Measurements from ENCODE around the gene MEIS1.

Gene MEIS1

GRCh38 chr2:66509326-66509811, 74.4 kb downstream of the MEIS1 start:
- Histone ChIP-seq H3K9me3 (ENCODE audit: control insufficient read depth, insufficient read depth, low read length) (no peaks in the 10 kb centered on the region), H3K27ac (ENCODE audit: low read length) (no peak overlapping the region), H3K4me1 (ENCODE audit: control insufficient read depth, insufficient read depth, low read length) (peaks cover 9% of the 10 kb centered on the region; the same call in 1 of the 2 replicates), H3K4me3 (ENCODE audit: low read length) (no peak overlapping the region), H3K27me3 (ENCODE audit: control insufficient read depth, insufficient read depth, low read length) (no peaks in the 10 kb centered on the region), H3K36me3 (ENCODE audit: control insufficient read depth, insufficient read depth, low read length) (no peaks in the 10 kb centered on the region)
- no peak for DNase-seq (ENCODE audit: low read depth, low spot score)
- WGBS (ENCODE audit: insufficient coverage, insufficient read length): no CpG with 5 or more reads among the region's 1 CpG

GRCh38 chr2:66512626-66513025, 77.7 kb downstream of the MEIS1 start:
- Histone ChIP-seq H3K4me1 (ENCODE audit: control insufficient read depth, insufficient read depth, low read length) (peaks cover 11% of the 10 kb centered on the region; the same call in 1 of the 2 replicates), H3K27me3 (ENCODE audit: control insufficient read depth, insufficient read depth, low read length) (no peaks in the 10 kb centered on the region), H3K4me3 (ENCODE audit: low read length) (no peak overlapping the region), H3K27ac (ENCODE audit: low read length) (no peak overlapping the region), H3K36me3 (ENCODE audit: control insufficient read depth, insufficient read depth, low read length) (no peaks in the 10 kb centered on the region), H3K9me3 (ENCODE audit: control insufficient read depth, insufficient read depth, low read length) (no peaks in the 10 kb centered on the region)
- no peak for DNase-seq (ENCODE audit: low read depth, low spot score)

GRCh38 chr2:66515743-66516142, 80.8 kb downstream of the MEIS1 start:
- H3K4me1 ChIP-seq (ENCODE audit: control insufficient read depth, insufficient read depth, low read length): peaks cover 1% of the 10 kb centered on the region; the same call in 1 of the 2 replicates
- no peaks in the 10 kb centered on the region for H3K27me3 ChIP-seq (ENCODE audit: control insufficient read depth, insufficient read depth, low read length)
- H3K27ac ChIP-seq (ENCODE audit: low read length): no peak overlapping the region
- no peaks in the 10 kb centered on the region for H3K9me3 ChIP-seq (ENCODE audit: control insufficient read depth, insufficient read depth, low read length)
- WGBS (ENCODE audit: insufficient coverage, insufficient read length): no CpG with 5 or more reads among the region's 2 CpGs
- H3K4me3 ChIP-seq (ENCODE audit: low read length): no peak overlapping the region
- DNase-seq (ENCODE audit: low read depth, low spot score): no peak
- no peaks in the 10 kb centered on the region for H3K36me3 ChIP-seq (ENCODE audit: control insufficient read depth, insufficient read depth, low read length)

- Histone ChIP-seq H3K27me3 (ENCODE audit: control insufficient read depth, insufficient read depth, low read length) (no peaks in the 10 kb centered on the region), H3K9me3 (ENCODE audit: control insufficient read depth, insufficient read depth, low read length) (no peaks in the 10 kb centered on the region), H3K36me3 (ENCODE audit: control insufficient read depth, insufficient read depth, low read length) (no peaks in the 10 kb centered on the region), H3K4me3 (ENCODE audit: low read length) (no peak overlapping the region), H3K4me1 (ENCODE audit: control insufficient read depth, insufficient read depth, low read length) (peaks cover 1% of the 10 kb centered on the region; the same call in 1 of the 2 replicates), H3K27ac (ENCODE audit: low read length) (no peak overlapping the region)
- WGBS (ENCODE audit: insufficient coverage, insufficient read length): no CpG with 5 or more reads among the region's 8 CpGs
- DNase-seq (ENCODE audit: low read depth, low spot score): no peak
These were observed 81.6 kb downstream of the MEIS1 start for GRCh38 chr2:66516499-66516898.

- no CpG with 5 or more reads among the region's 4 CpGs for WGBS (ENCODE audit: insufficient coverage, insufficient read length)
- DNase-seq (ENCODE audit: low read depth, low spot score): no peak
- Histone ChIP-seq H3K36me3 (ENCODE audit: control insufficient read depth, insufficient read depth, low read length) (no peaks in the 10 kb centered on the region), H3K4me3 (ENCODE audit: low read length) (no peak overlapping the region), H3K9me3 (ENCODE audit: control insufficient read depth, insufficient read depth, low read length) (no peaks in the 10 kb centered on the region), H3K4me1 (ENCODE audit: control insufficient read depth, insufficient read depth, low read length) (peaks cover 1% of the 10 kb centered on the region; the same call in 1 of the 2 replicates), H3K27me3 (ENCODE audit: control insufficient read depth, insufficient read depth, low read length) (no peaks in the 10 kb centered on the region), H3K27ac (ENCODE audit: low read length) (no peak overlapping the region)
These were observed 82.8 kb downstream of the MEIS1 start for GRCh38 chr2:66517772-66518171.

GRCh38 chr2:66519264-66519843, 84.4 kb downstream of the MEIS1 start:
- no peak for DNase-seq (ENCODE audit: low read depth, low spot score)
- no CpG with 5 or more reads among the region's 6 CpGs for WGBS (ENCODE audit: insufficient coverage, insufficient read length)
- no peak overlapping the region for H3K27ac ChIP-seq (ENCODE audit: low read length)
- no peaks in the 10 kb centered on the region for H3K36me3 ChIP-seq (ENCODE audit: control insufficient read depth, insufficient read depth, low read length)
- H3K27me3 ChIP-seq (ENCODE audit: control insufficient read depth, insufficient read depth, low read length): no peaks in the 10 kb centered on the region
- H3K4me1 ChIP-seq (ENCODE audit: control insufficient read depth, insufficient read depth, low read length): peaks cover 1% of the 10 kb centered on the region; the same call in 1 of the 2 replicates
- H3K9me3 ChIP-seq (ENCODE audit: control insufficient read depth, insufficient read depth, low read length): no peaks in the 10 kb centered on the region
- no peak overlapping the region for H3K4me3 ChIP-seq (ENCODE audit: low read length)

GRCh38 chr2:66521291-66521922, 86.5 kb downstream of the MEIS1 start:
- H3K27me3 ChIP-seq (ENCODE audit: control insufficient read depth, insufficient read depth, low read length): no peaks in the 10 kb centered on the region
- DNase-seq (ENCODE audit: low read depth, low spot score): no peak
- no peak overlapping the region for H3K4me3 ChIP-seq (ENCODE audit: low read length)
- no CpG with 5 or more reads among the region's 7 CpGs for WGBS (ENCODE audit: insufficient coverage, insufficient read length)
- peaks cover 3% of the 10 kb centered on the region; the same call in 1 of the 2 replicates for H3K4me1 ChIP-seq (ENCODE audit: control insufficient read depth, insufficient read depth, low read length)
- H3K9me3 ChIP-seq (ENCODE audit: control insufficient read depth, insufficient read depth, low read length): no peaks in the 10 kb centered on the region
- H3K27ac ChIP-seq (ENCODE audit: low read length): no peak overlapping the region
- no peaks in the 10 kb centered on the region for H3K36me3 ChIP-seq (ENCODE audit: control insufficient read depth, insufficient read depth, low read length)

- H3K4me3 ChIP-seq (ENCODE audit: low read length): no peak overlapping the region
- DNase-seq (ENCODE audit: low read depth, low spot score): no peak
- WGBS (ENCODE audit: insufficient coverage, insufficient read length): no CpG with 5 or more reads among the region's 6 CpGs
- peaks cover 3% of the 10 kb centered on the region; the same call in 1 of the 2 replicates for H3K4me1 ChIP-seq (ENCODE audit: control insufficient read depth, insufficient read depth, low read length)
- no peak overlapping the region for H3K27ac ChIP-seq (ENCODE audit: low read length)
- no peaks in the 10 kb centered on the region for H3K9me3 ChIP-seq (ENCODE audit: control insufficient read depth, insufficient read depth, low read length)
- H3K36me3 ChIP-seq (ENCODE audit: control insufficient read depth, insufficient read depth, low read length): no peaks in the 10 kb centered on the region
- no peaks in the 10 kb centered on the region for H3K27me3 ChIP-seq (ENCODE audit: control insufficient read depth, insufficient read depth, low read length)
These were observed 87.9 kb downstream of the MEIS1 start for GRCh38 chr2:66522611-66523376.

GRCh38 chr2:66523377-66523969, 88.5 kb downstream of the MEIS1 start:
- no CpG with 5 or more reads among the region's 5 CpGs for WGBS (ENCODE audit: insufficient coverage, insufficient read length)
- no peak for DNase-seq (ENCODE audit: low read depth, low spot score)
- Histone ChIP-seq H3K4me1 (ENCODE audit: control insufficient read depth, insufficient read depth, low read length) (peaks cover 3% of the 10 kb centered on the region; the same call in 1 of the 2 replicates), H3K27me3 (ENCODE audit: control insufficient read depth, insufficient read depth, low read length) (no peaks in the 10 kb centered on the region), H3K9me3 (ENCODE audit: control insufficient read depth, insufficient read depth, low read length) (no peaks in the 10 kb centered on the region), H3K4me3 (ENCODE audit: low read length) (no peak overlapping the region), H3K36me3 (ENCODE audit: control insufficient read depth, insufficient read depth, low read length) (no peaks in the 10 kb centered on the region), H3K27ac (ENCODE audit: low read length) (no peak overlapping the region)

- Histone ChIP-seq H3K4me1 (ENCODE audit: control insufficient read depth, insufficient read depth, low read length) (peaks cover 3% of the 10 kb centered on the region; the same call in 1 of the 2 replicates), H3K36me3 (ENCODE audit: control insufficient read depth, insufficient read depth, low read length) (no peaks in the 10 kb centered on the region), H3K9me3 (ENCODE audit: control insufficient read depth, insufficient read depth, low read length) (no peaks in the 10 kb centered on the region), H3K4me3 (ENCODE audit: low read length) (no peak overlapping the region), H3K27ac (ENCODE audit: low read length) (no peak overlapping the region), H3K27me3 (ENCODE audit: control insufficient read depth, insufficient read depth, low read length) (no peaks in the 10 kb centered on the region)
- no peak for DNase-seq (ENCODE audit: low read depth, low spot score)
- WGBS (ENCODE audit: insufficient coverage, insufficient read length): no CpG with 5 or more reads among the region's 2 CpGs
These were observed 89.1 kb downstream of the MEIS1 start for GRCh38 chr2:66523990-66524389.

All from iPS DF 6.9 (cell line).